Measurements from ENCODE around the gene AGA. TPM values are rescaled to one million over a fixed set of nuclear protein-coding genes. Genes with fewer than 3 reads are reported as not detected.

Gene AGA
- total and polyA plus RNA-seq, 2 donors (not counting 1 experiment from before 2014, with no cell fraction given) = 28.2 to 35.3 TPM

GRCh38 chr4:177391953-177392352 lies 50.3 kb downstream of the AGA start:
- intact Hi-C loops (cut with micrococcal nuclease) = no loop called here
- Mint-ChIP-seq H3K9me3 (ENCODE audit: insufficient read depth) (no peaks in the 10 kb centered on the region), H3K4me3 (no peak overlapping the region)

DNA sequence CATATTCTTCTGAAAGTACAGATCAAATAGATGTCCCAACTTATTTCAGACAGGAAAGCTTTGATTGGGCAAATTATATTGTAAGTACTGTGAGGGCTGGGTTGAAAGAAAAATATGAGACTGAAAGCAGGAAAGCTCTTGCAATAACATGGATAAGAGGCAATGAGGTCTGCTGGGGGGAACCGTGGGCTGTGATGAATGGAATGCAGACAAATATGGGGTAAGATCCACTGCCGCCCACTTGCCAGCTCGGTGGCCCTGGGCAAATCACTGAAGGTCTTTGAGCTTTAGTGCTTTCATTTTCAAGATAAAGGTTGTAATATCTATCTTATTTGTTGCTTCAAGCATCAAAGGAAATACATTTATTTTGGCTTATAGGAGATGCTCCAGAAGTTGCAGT lies 51.0 kb downstream of the AGA start:
- Histone ChIP-seq H3K9ac (ENCODE audit: low read length) (no peak overlapping the region), H2AFZ (ENCODE audit: insufficient read depth, low read depth, low read length, poor library complexity, severe bottlenecking) (no peak overlapping the region), H3K79me2 (ENCODE audit: control insufficient read depth, insufficient read depth, low read length) (no peaks in the 10 kb centered on the region), H4K20me1 (ENCODE audit: control insufficient read depth, insufficient read depth, low read length, poor library complexity, severe bottlenecking) (no peaks in the 10 kb centered on the region), H3K27ac (ENCODE audit: low read length in 2 of 2) (no peak overlapping the region), H3K4me2 (replicated peaks; ENCODE audit: low read depth, low read length, poor library complexity, severe bottlenecking) (no peak overlapping the region), H3K36me3 (replicated peaks in 1 of 2; ENCODE audit: control extremely low read depth in 1 of 2, control insufficient read depth in 1 of 2, extremely low read depth in 1 of 2, insufficient read depth in 2 of 2, low read length in 1 of 2) (no peaks in the 10 kb centered on the region), H3K4me1 (ENCODE audit: control insufficient read depth in 2 of 2, insufficient read depth in 2 of 2, low read length in 2 of 2) (no peaks in the 10 kb centered on the region), H3K9me3 (ENCODE audit: control extremely low read depth in 1 of 3, control insufficient read depth in 2 of 3, insufficient read depth in 1 of 3, low read length in 2 of 3) (no peaks in the 10 kb centered on the region), H3K27me3 (replicated peaks in 1 of 4; ENCODE audit: control extremely low read depth in 1 of 4, control insufficient read depth in 3 of 4, insufficient read depth in 4 of 4, low read length in 3 of 4) (peaks cover 0 to 3% (median 0%) of the 10 kb centered on the region in 4 experiments), H3K4me3 (ENCODE audit: control extremely low read depth in 1 of 5, extremely low read depth in 1 of 5, insufficient read depth in 1 of 5, low read depth in 2 of 5, low read length in 4 of 5) (no peak overlapping the region)
- CTCF ChIA-PET = interaction anchor here (0.8 kb wide), 1 partner anchor 53 kb away, joined by 5 read pairs; no protein-coding TSS in a partner anchor
- TF ChIP-seq EZH2 (IDR thresholded peaks at IDR 0.05; ENCODE audit: borderline replicate concordance, insufficient read depth, low read depth, low read length, poor library complexity, severe bottlenecking) (no peak), CTCF (IDR thresholded peaks at IDR 0.05) (no peak)
- no peaks in the 10 kb centered on the region for H3K9me3 Mint-ChIP-seq (ENCODE audit: insufficient read depth)
- ATAC-seq (ENCODE audit: low read depth) = no peak
- no peak overlapping the region for H3K27ac Mint-ChIP-seq
- POLR2A ChIA-PET = no interaction called here
- H3K27me3 Mint-ChIP-seq = peaks cover 9% of the 10 kb centered on the region
- DNase-seq = no peak
- 100% methylated on average over 1 of the region's 3 CpGs for WGBS (ENCODE audit: insufficient coverage)
- H3K4me1 Mint-ChIP-seq = no peaks in the 10 kb centered on the region
- intact Hi-C loops (cut with micrococcal nuclease) = no loop called here
- H3K4me3 Mint-ChIP-seq = no peak overlapping the region

More at GRCh38 chr4:177391953-177392352, 50.3 kb downstream of the AGA start:
- CTCF ChIA-PET = no interaction called here
- Histone ChIP-seq H3K9me3 (ENCODE audit: control extremely low read depth in 1 of 3, control insufficient read depth in 2 of 3, insufficient read depth in 1 of 3, low read length in 2 of 3) (no peaks in the 10 kb centered on the region), H4K20me1 (ENCODE audit: control insufficient read depth, insufficient read depth, low read length, poor library complexity, severe bottlenecking) (no peaks in the 10 kb centered on the region), H2AFZ (ENCODE audit: insufficient read depth, low read depth, low read length, poor library complexity, severe bottlenecking) (no peak overlapping the region), H3K36me3 (replicated peaks in 1 of 2; ENCODE audit: control extremely low read depth in 1 of 2, control insufficient read depth in 1 of 2, extremely low read depth in 1 of 2, insufficient read depth in 2 of 2, low read length in 1 of 2) (no peaks in the 10 kb centered on the region), H3K27me3 (replicated peaks in 1 of 4; ENCODE audit: control extremely low read depth in 1 of 4, control insufficient read depth in 3 of 4, insufficient read depth in 4 of 4, low read length in 3 of 4) (peaks cover 0 to 3% (median 0%) of the 10 kb centered on the region in 4 experiments), H3K9ac (ENCODE audit: low read length) (no peak overlapping the region), H3K4me1 (ENCODE audit: control insufficient read depth in 2 of 2, insufficient read depth in 2 of 2, low read length in 2 of 2) (no peaks in the 10 kb centered on the region), H3K27ac (ENCODE audit: low read length in 2 of 2) (no peak overlapping the region), H3K4me2 (replicated peaks; ENCODE audit: low read depth, low read length, poor library complexity, severe bottlenecking) (no peak overlapping the region), H3K4me3 (ENCODE audit: control extremely low read depth in 1 of 5, extremely low read depth in 1 of 5, insufficient read depth in 1 of 5, low read depth in 2 of 5, low read length in 4 of 5) (no peak overlapping the region), H3K79me2 (ENCODE audit: control insufficient read depth, insufficient read depth, low read length) (no peaks in the 10 kb centered on the region)
- Mint-ChIP-seq H3K4me1 (no peaks in the 10 kb centered on the region), H3K27me3 (peaks cover 9% of the 10 kb centered on the region), H3K27ac (no peak overlapping the region)
- TF ChIP-seq EZH2 (IDR thresholded peaks at IDR 0.05; ENCODE audit: borderline replicate concordance, insufficient read depth, low read depth, low read length, poor library complexity, severe bottlenecking) = no peak
- TF ChIP-seq CTCF (IDR thresholded peaks at IDR 0.05) = no peak
- no peak for ATAC-seq (ENCODE audit: low read depth)
- no peak for DNase-seq
- POLR2A ChIA-PET = no interaction called here
- no CpG with 5 or more reads among the region's 6 CpGs for WGBS (ENCODE audit: insufficient coverage)

Data from B cell (primary cell).